ENCODE results near the gene WNT7A.

WNT7A gene

GRCh38 chr3:13884851-13885703 is 5.2 kb upstream of the WNT7A start:
- DNase-seq (ENCODE audit: low read depth), result no peak
- TF ChIP-seq CTCF (IDR thresholded peaks at IDR 0.05; ENCODE audit: control insufficient read depth, insufficient read depth, low read depth, low read length, missing control alignments), result peak; percentile 53
- H3K4me3 ChIP-seq (ENCODE audit: control insufficient read depth, low read depth, low read length), result no peak overlapping the region

GRCh38 chr3:13883681-13884080 is 3.8 kb upstream of the WNT7A start:
- no peak for TF ChIP-seq CTCF (IDR thresholded peaks at IDR 0.05; ENCODE audit: control insufficient read depth, insufficient read depth, low read depth, low read length, missing control alignments)
- DNase-seq (ENCODE audit: low read depth), result no peak
- H3K4me3 ChIP-seq (ENCODE audit: control insufficient read depth, low read depth, low read length), result no peak overlapping the region

GRCh38 chr3:13882876-13883275 is 3.0 kb upstream of the WNT7A start:
- H3K4me3 ChIP-seq (ENCODE audit: control insufficient read depth, low read depth, low read length), result no peak overlapping the region
- TF ChIP-seq CTCF (IDR thresholded peaks at IDR 0.05; ENCODE audit: control insufficient read depth, insufficient read depth, low read depth, low read length, missing control alignments), result no peak
- DNase-seq (ENCODE audit: low read depth), result no peak

GRCh38 chr3:13881536-13882410 is 1.9 kb upstream of the WNT7A start:
- no peak for TF ChIP-seq CTCF (IDR thresholded peaks at IDR 0.05; ENCODE audit: control insufficient read depth, insufficient read depth, low read depth, low read length, missing control alignments)
- H3K4me3 ChIP-seq (ENCODE audit: control insufficient read depth, low read depth, low read length), result no peak overlapping the region
- no peak for DNase-seq (ENCODE audit: low read depth)

GRCh38 chr3:13880811-13881156 is 913 bp upstream of the WNT7A start:
- TF ChIP-seq CTCF (IDR thresholded peaks at IDR 0.05; ENCODE audit: control insufficient read depth, insufficient read depth, low read depth, low read length, missing control alignments), result no peak
- H3K4me3 ChIP-seq (ENCODE audit: control insufficient read depth, low read depth, low read length), result no peak overlapping the region
- no peak for DNase-seq (ENCODE audit: low read depth)

- TF ChIP-seq CTCF (IDR thresholded peaks at IDR 0.05; ENCODE audit: control insufficient read depth, insufficient read depth, low read depth, low read length, missing control alignments), result no peak
- DNase-seq (ENCODE audit: low read depth), result no peak
- no peak overlapping the region for H3K4me3 ChIP-seq (ENCODE audit: control insufficient read depth, low read depth, low read length)
These were observed 547 bp downstream of the WNT7A start for GRCh38 chr3:13879102-13879945.
